Ovary (tissue), 3 donors: ENCODE data around the gene SLC6A12.
"Not testable (repeated sequence)": the region's sequence is repeated elsewhere in the genome, so short reads cannot be mapped to it uniquely, and the experiment has no call there.

Source experiments
- CTCF ChIP-seq, 3 donors: fragments of 450-650 bp in 2 of 3; fragments of 200-600 bp in 1 of 3; IDR thresholded peaks; one replicate each; pipeline versions ENCODE4 v1.5.1 to v1.8.0; 2016 to 2022; ENCODE audit warnings: antibody characterized with exemption in 3 of 3, mild to moderate bottlenecking in 1 of 3
- EP300 ChIP-seq: sonication (generic); formaldehyde crosslinking; IDR thresholded peaks from one replicate; pipeline ENCODE4 v1.6.1; 2017; ENCODE audit warnings: antibody characterized with exemption
- POLR2A ChIP-seq: fragments of 450-650 bp; IDR thresholded peaks from one replicate; pipeline ENCODE4 v1.6.1; 2017; ENCODE audit warnings: antibody characterized with exemption, mild to moderate bottlenecking, moderate library complexity
- donor health status: DM: no; HTN: no; CAD: no.

DNA sequence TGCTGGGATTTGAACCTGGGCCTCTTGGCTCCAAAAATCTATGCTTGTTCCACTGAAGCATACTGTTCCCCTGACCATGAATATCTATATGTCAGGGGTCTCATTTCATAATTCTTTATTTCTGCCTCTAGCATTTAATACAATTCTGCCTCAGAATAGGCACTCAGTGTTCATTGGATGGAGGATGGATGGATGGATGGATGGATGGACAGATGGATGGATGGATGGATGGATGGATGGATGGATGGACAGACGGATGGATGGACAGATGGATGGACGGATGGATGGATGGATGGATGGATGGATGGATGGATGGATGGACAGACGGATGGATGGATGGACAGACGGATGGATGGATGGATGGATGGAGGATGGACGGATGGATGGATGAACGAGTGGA is 3.1 kb upstream of the SLC6A12 start:
- not testable (repeated sequence) for TF ChIP-seq POLR2A; CTCF (IDR thresholded peaks at IDR 0.05); EP300
